Naive B cell (primary cell): ENCODE results near the gene NPVF. TPM values are rescaled to one million over a fixed set of nuclear protein-coding genes. Genes with fewer than 3 reads are reported as not detected.

Experiments used
- ATAC-seq, 2 donors: fragments of 150-1000 bp; cut with Tn5 transposase; 2 replicates each; pipeline ENCODE4 v1.10.0; 2021; ENCODE audit warnings: low read depth in 2 of 2, mild to moderate bottlenecking in 2 of 2, moderate library complexity in 2 of 2
- DNase-seq: peaks from one replicate; pipeline ENCODE4 v3.0.0; 2022
- H3K27ac Mint-ChIP-seq, 6 donors: one replicate each; pipeline ENCODE4 v1.8.0; 2020 to 2022; ENCODE audit warnings: mild to moderate bottlenecking in 6 of 6, mixed read lengths in 6 of 6, moderate library complexity in 5 of 6, inconsistent platforms in 2 of 6
- H3K27me3 Mint-ChIP-seq, 3 donors: one replicate each; pipeline ENCODE4 v1.8.0; 2021 to 2022; ENCODE audit warnings: mixed read lengths in 3 of 3, mild to moderate bottlenecking in 1 of 3
- H3K36me3 Mint-ChIP-seq, 2 donors: one replicate each; pipeline ENCODE4 v1.8.0; 2020 to 2022; ENCODE audit warnings: mixed read lengths in 2 of 2, inconsistent platforms in 1 of 2, mild to moderate bottlenecking in 1 of 2
- H3K4me1 Mint-ChIP-seq, 3 donors: one replicate each; pipeline ENCODE4 v1.8.0; 2020 to 2022; ENCODE audit warnings: mixed read lengths in 3 of 3, inconsistent platforms in 1 of 3, mild to moderate bottlenecking in 1 of 3, moderate library complexity in 1 of 3
- H3K4me3 Mint-ChIP-seq, 8 donors: one replicate each; pipeline ENCODE4 v1.8.0; 2020 to 2022; ENCODE audit warnings: mild to moderate bottlenecking in 8 of 8, mixed read lengths in 8 of 8, moderate library complexity in 8 of 8, inconsistent platforms in 2 of 8
- H3K9me3 Mint-ChIP-seq, 7 donors: one replicate each; pipeline ENCODE4 v1.8.0; 2020 to 2022; ENCODE audit warnings: mixed read lengths in 7 of 7, mild to moderate bottlenecking in 5 of 7, inconsistent platforms in 2 of 7, moderate library complexity in 1 of 7
- polyA plus RNA-seq, 6 donors: library from polyadenylated mRNA; unstranded; fragments of 300-500 nt; fragmentation: Illumina TruSeq; gene quantifications; one replicate each; pipeline ENCODE4 v1.2.3, GENCODE V29; 2021; ENCODE audit warnings: low read depth in 6 of 6

NPVF gene
- polyA plus RNA-seq, 6 donors from 2014 or later = not detected

DNA sequence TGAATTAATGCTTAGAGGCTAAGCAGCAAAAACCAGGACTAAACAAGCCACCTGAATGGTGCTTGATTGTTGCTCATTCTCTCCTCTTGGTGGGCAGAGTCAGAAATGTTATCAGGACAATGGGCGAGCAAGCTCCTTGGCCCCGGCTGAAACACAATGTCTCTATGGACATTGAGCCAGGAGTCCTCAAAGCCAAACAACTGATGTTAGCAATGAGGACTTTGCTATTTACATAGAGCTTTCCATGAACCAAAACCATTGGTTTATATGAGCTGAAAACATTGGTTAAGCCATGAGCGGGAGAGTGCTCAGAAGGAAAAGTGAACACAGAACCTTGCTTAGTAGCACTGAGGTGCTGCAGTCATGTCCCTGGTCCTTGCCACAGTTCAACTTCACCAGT lies 21.5 kb upstream of the NPVF start:
- ATAC-seq (no peak), DNase-seq (no peak)
- Mint-ChIP-seq H3K27me3 (peaks cover 9 to 42% (median 37%) of the 10 kb centered on the region in 3 donors), H3K9me3 (no peaks in the 10 kb centered on the region), H3K27ac (no peak overlapping the region), H3K36me3 (no peaks in the 10 kb centered on the region), H3K4me1 (peaks cover 0 to 5% (median 2%) of the 10 kb centered on the region in 3 donors), H3K4me3 (no peak overlapping the region)

- no peak overlapping the region for H3K4me3 Mint-ChIP-seq
- peaks cover 19 to 51% (median 36%) of the 10 kb centered on the region in 3 donors for H3K27me3 Mint-ChIP-seq
- no peak for DNase-seq
- no peaks in the 10 kb centered on the region for H3K9me3 Mint-ChIP-seq
- no peak for ATAC-seq
- no peaks in the 10 kb centered on the region for H3K36me3 Mint-ChIP-seq
- peaks cover 0 to 5% (median 2%) of the 10 kb centered on the region in 3 donors for H3K4me1 Mint-ChIP-seq
- H3K27ac Mint-ChIP-seq = no peak overlapping the region
These were observed 18.0 kb upstream of the NPVF start for GRCh38 chr7:25246306-25246705.

GRCh38 chr7:25244254-25245033 lies 16.2 kb upstream of the NPVF start:
- H3K4me1 Mint-ChIP-seq = no peaks in the 10 kb centered on the region
- H3K27ac Mint-ChIP-seq = no peak overlapping the region
- ATAC-seq (no peak), DNase-seq (no peak)
- no peaks in the 10 kb centered on the region for H3K9me3 Mint-ChIP-seq
- no peaks in the 10 kb centered on the region for H3K36me3 Mint-ChIP-seq
- peaks cover 28 to 56% (median 48%) of the 10 kb centered on the region in 3 donors for H3K27me3 Mint-ChIP-seq
- no peak overlapping the region for H3K4me3 Mint-ChIP-seq

DNA sequence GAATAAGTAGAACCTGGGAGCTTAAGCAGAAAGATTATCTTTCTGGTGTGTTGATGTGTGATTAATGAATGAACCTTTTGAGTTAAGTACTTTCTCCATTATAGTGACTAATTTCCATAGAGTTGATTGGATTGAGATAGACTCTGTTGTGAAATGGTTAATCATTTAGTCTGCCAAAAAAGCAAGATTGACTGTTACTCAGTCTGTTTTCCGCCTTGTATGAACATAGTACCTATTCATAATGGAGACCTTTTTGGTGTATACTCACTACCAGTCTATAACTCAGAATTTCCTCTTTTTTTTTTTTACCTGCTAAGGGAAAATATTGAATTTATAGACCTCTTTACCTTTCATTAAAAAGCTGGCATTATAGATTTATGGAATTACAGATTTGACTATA lies 14.4 kb upstream of the NPVF start:
- ATAC-seq (no peak), DNase-seq (no peak)
- H3K4me1 Mint-ChIP-seq = no peaks in the 10 kb centered on the region
- H3K27me3 Mint-ChIP-seq = peaks cover 31 to 62% (median 45%) of the 10 kb centered on the region in 3 donors
- H3K9me3 Mint-ChIP-seq = no peaks in the 10 kb centered on the region
- no peak overlapping the region for H3K4me3 Mint-ChIP-seq
- H3K27ac Mint-ChIP-seq = peak overlapping the region in 1 of 6 donors; percentile 4
- H3K36me3 Mint-ChIP-seq = no peaks in the 10 kb centered on the region

DNA sequence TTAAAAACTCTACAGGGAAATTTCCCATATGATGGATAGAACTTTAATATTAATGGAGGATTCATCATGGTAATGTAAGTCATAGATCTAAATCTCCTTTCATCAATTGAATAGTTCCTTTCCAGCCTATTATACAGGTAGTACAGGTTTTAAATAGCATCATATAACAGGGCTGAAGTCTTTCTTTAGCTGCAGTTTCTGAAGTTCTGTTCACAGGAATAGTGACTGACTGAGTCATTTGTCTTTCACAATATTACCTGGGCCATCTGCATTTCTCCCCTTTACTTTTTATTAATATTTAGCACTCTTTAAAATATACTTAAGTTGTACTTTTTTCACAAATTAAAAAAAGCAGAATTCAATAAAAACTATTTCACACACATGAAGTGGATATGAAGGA lies 12.6 kb upstream of the NPVF start:
- Mint-ChIP-seq H3K9me3 (no peaks in the 10 kb centered on the region), H3K36me3 (no peaks in the 10 kb centered on the region), H3K27me3 (peaks cover 37 to 65% (median 44%) of the 10 kb centered on the region in 3 donors), H3K4me1 (no peaks in the 10 kb centered on the region), H3K4me3 (no peak overlapping the region), H3K27ac (no peak overlapping the region)
- ATAC-seq (no peak), DNase-seq (no peak)

DNA sequence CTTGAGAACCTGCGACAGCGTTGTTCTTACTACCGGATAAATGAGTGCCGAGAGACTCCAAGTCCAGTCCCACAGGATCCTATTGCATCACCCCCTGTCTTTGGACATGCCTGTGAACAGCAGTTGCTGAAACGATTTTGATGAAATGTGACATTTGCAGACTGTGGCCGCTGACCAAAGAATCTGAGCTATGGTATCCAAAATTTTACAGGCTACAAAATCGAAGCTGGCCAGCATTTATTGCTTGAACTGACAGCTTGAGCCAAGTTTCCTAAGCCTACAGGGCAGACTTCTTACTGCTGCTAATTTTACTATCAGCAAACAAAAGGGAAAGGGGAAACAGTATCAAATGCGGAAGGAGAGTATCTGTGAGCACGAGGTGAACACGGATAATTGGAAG lies 12.1 kb upstream of the NPVF start:
- H3K4me3 Mint-ChIP-seq = no peak overlapping the region
- peaks cover 37 to 62% (median 43%) of the 10 kb centered on the region in 3 donors for H3K27me3 Mint-ChIP-seq
- no peak for DNase-seq
- no peak for ATAC-seq
- no peaks in the 10 kb centered on the region for H3K9me3 Mint-ChIP-seq
- no peak overlapping the region for H3K27ac Mint-ChIP-seq
- H3K36me3 Mint-ChIP-seq = no peaks in the 10 kb centered on the region
- no peaks in the 10 kb centered on the region for H3K4me1 Mint-ChIP-seq

DNA sequence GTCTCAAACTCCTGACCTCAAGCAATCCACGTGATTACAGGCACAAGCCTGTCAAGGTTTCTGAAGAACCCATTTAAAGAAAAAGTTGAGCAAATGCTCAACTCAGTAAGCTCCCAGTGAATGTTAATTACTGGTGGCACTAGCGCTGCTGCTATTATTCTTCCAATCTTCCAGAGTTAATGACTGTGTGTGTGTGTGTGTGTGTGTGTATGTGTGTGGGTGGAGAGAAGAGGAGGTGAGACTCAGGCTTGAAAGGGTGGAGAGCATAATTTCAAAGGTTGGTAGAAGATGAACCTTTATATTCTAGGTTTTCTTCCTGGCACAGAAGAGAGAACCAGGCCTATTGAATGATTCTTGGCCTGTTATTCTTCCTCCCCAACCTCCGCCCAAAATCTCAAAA lies 11.6 kb upstream of the NPVF start:
- peaks cover 37 to 62% (median 47%) of the 10 kb centered on the region in 3 donors for H3K27me3 Mint-ChIP-seq

DNA sequence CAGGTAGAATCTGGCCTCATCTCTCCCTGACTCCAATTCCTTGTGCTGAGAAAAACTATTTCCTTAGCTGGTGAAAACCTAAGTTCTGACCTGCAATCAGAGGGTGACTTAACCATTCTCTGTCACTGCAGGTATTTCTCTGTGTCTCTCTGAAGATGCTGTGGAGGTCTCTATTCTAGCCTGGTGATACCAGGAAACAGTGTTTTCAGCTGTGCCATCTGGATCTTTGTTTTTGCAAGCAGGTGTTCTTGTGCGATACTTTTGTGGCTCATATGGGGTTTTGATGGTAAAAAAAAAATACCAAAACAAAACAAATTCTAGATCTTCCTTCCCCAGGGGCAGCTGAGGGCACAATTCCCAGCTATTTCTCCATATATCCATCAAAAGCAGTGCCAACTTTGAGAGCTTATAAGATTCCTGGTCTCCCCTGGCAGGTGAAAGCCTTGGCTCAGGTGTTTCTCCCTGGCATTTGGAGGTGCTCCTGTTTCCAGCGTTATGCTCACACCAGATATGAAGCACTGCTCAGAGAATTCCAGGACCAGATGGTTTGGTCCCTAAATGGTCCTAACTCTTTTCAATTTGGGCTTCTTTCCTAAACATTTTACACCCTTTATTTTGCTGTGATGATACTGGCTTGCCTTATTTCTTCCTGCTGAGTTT lies 9.9 kb upstream of the NPVF start:
- Mint-ChIP-seq H3K4me3 (no peak overlapping the region), H3K9me3 (no peaks in the 10 kb centered on the region)

More for the DNA sequence above, 11.6 kb upstream of the NPVF start:
- no peak for DNase-seq
- no peak for ATAC-seq
- Mint-ChIP-seq H3K9me3 (no peaks in the 10 kb centered on the region), H3K27ac (no peak overlapping the region), H3K4me1 (no peaks in the 10 kb centered on the region), H3K36me3 (no peaks in the 10 kb centered on the region), H3K4me3 (no peak overlapping the region)

GRCh38 chr7:25235471-25235870 lies 7.2 kb upstream of the NPVF start:
- Mint-ChIP-seq H3K9me3 (peaks cover 0 to 9% (median 4%) of the 10 kb centered on the region in 7 donors), H3K4me3 (no peak overlapping the region), H3K27ac (no peak overlapping the region), H3K36me3 (peaks cover 0 to 9% of the 10 kb centered on the region in 2 donors), H3K27me3 (peaks cover 22 to 59% (median 53%) of the 10 kb centered on the region in 3 donors), H3K4me1 (no peaks in the 10 kb centered on the region)
- ATAC-seq (no peak), DNase-seq (no peak)

More for the DNA sequence above, 9.9 kb upstream of the NPVF start:
- ATAC-seq (no peak), DNase-seq (no peak)
- no peak overlapping the region for H3K27ac Mint-ChIP-seq
- H3K36me3 Mint-ChIP-seq = no peaks in the 10 kb centered on the region
- peaks cover 30 to 51% (median 38%) of the 10 kb centered on the region in 3 donors for H3K27me3 Mint-ChIP-seq
- H3K4me1 Mint-ChIP-seq = no peaks in the 10 kb centered on the region

GRCh38 chr7:25234336-25234735 lies 6.0 kb upstream of the NPVF start:
- H3K9me3 Mint-ChIP-seq = peaks cover 0 to 11% (median 4%) of the 10 kb centered on the region in 7 donors
- H3K36me3 Mint-ChIP-seq = peaks cover 0 to 9% of the 10 kb centered on the region in 2 donors
- no peak overlapping the region for H3K4me3 Mint-ChIP-seq
- no peak for ATAC-seq
- peaks cover 17 to 56% (median 52%) of the 10 kb centered on the region in 3 donors for H3K27me3 Mint-ChIP-seq
- no peak overlapping the region for H3K27ac Mint-ChIP-seq
- no peaks in the 10 kb centered on the region for H3K4me1 Mint-ChIP-seq
- no peak for DNase-seq

DNA sequence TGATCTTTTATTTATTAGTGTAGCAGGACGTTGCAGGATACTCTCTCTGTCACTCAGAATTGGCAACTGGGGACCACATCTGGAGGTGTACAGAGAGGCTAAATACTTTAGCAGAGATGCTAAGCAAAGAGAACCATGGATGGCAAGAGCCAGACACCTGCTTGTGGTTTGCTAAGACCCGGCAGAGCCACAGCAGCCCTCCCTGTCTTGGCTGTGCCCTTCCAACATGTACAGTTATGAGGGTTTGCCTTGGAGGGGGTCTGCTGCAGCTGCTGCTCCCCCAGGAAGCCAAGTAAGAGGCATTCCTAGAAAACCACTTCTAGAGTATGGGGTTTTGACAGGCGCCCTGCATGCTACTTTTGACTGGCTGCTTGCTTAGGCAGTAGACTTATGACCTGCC lies 5.1 kb downstream of the NPVF start:
- ATAC-seq (no peak), DNase-seq (no peak)
- Mint-ChIP-seq H3K36me3 (peaks cover 0 to 5% of the 10 kb centered on the region in 2 donors), H3K27me3 (peaks cover 30 to 54% (median 54%) of the 10 kb centered on the region in 3 donors), H3K4me1 (no peaks in the 10 kb centered on the region), H3K27ac (no peak overlapping the region), H3K4me3 (no peak overlapping the region), H3K9me3 (no peaks in the 10 kb centered on the region)

DNA sequence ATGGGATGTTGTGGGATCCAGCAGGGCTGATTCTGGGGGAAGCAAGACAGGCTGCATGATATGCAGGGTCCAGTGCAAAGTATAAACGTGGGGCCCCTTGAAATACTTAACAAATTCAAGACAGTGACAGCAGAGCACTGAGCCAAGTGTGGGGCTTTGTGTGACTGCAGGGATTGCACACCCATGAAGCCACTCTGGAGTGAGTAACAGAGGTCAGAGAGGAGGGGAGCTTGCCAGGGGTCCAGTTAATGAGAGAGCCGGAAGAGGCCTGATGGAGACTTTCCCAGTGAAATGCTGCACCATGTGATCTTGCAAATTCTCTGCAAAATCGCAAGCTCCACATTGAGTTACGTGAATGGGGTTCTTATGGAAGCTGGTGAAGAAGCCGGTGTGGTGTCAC lies 5.6 kb downstream of the NPVF start:
- H3K9me3 Mint-ChIP-seq = no peaks in the 10 kb centered on the region
- no peak overlapping the region for H3K4me3 Mint-ChIP-seq
- H3K4me1 Mint-ChIP-seq = no peaks in the 10 kb centered on the region
- H3K27me3 Mint-ChIP-seq = peaks cover 31 to 59% (median 54%) of the 10 kb centered on the region in 3 donors
- no peak for DNase-seq
- H3K27ac Mint-ChIP-seq = peak overlapping the region in 1 of 6 donors; percentile 19
- H3K36me3 Mint-ChIP-seq = peaks cover 0 to 5% of the 10 kb centered on the region in 2 donors
- ATAC-seq = no peak

GRCh38 chr7:25221009-25221408 lies 7.3 kb downstream of the NPVF start:
- Mint-ChIP-seq H3K36me3 (peaks cover 0 to 5% of the 10 kb centered on the region in 2 donors), H3K27me3 (peaks cover 27 to 54% (median 51%) of the 10 kb centered on the region in 3 donors), H3K4me3 (no peak overlapping the region), H3K4me1 (no peaks in the 10 kb centered on the region), H3K27ac (no peak overlapping the region), H3K9me3 (no peaks in the 10 kb centered on the region)
- no peak for ATAC-seq
- DNase-seq = no peak

GRCh38 chr7:25218191-25218590 lies 10.1 kb downstream of the NPVF start:
- Mint-ChIP-seq H3K4me3 (no peak overlapping the region), H3K27me3 (peaks cover 21 to 51% (median 44%) of the 10 kb centered on the region in 3 donors), H3K27ac (no peak overlapping the region), H3K36me3 (peaks cover 0 to 5% of the 10 kb centered on the region in 2 donors), H3K4me1 (no peaks in the 10 kb centered on the region), H3K9me3 (no peaks in the 10 kb centered on the region)
- no peak for DNase-seq
- no peak for ATAC-seq
